DOHH2 (cell line): ENCODE results near the gene GASK1A.

Experiments
- EZH2phosphoT487 ChIP-seq: fragments of 200-600 bp; sonication (generic); IDR thresholded peaks from 2 replicates; pipeline ENCODE4 v1.6.1; 2017; ENCODE audit warnings: borderline replicate concordance, mild to moderate bottlenecking, antibody characterized with exemption, low read length, moderate library complexity, mixed read lengths
- TF ChIP-seq, protein P1 (sequence below): fragments of 200-600 bp; sonication (generic); IDR thresholded peaks from one replicate; pipeline ENCODE4 v1.5.1; 2014; ENCODE audit warnings: antibody characterized with exemption, mild to moderate bottlenecking, low read depth, low read length; ENCODE audit not compliant: poor library complexity, severe bottlenecking

DNA sequence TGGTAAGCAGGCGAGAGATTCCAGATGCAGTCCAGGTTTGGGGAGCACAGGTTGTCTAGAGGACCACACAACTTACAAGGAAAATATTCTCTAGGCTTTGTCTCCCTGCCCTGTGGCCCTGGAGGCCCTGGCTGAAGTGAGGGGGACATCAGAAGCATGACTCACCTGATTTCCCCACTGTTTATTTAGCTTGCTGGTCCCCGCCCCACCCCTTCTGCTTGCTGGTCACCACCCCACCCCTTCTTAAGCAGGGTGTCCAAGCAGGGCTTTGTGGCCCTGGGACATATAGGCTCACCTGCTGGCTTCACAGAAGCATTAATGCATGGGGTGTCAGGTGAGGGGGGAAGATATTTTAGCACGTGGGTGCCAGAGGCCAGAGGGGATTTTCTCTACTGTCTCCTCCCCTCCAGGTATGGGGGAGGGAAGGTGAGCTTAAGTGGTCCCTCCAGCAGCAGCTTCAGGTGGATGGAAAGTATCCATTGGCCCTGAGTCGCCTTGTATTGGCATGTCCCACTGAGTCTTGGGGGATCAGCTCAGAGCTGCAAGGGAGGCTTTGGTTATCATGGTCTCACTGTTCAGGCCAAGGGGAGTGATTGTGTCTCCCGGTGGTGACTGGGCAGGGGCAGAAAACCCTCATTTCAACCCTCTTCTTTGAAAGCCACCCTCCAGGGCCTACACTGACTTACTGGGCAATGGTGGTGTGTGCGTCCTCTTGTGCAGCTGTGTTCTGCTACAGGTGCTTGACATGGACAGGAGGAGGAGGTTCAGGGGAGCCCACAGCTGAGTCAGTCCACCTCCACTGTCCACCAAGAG, 49.8 kb downstream of the GASK1A start:
- TF ChIP-seq, protein P1, sequence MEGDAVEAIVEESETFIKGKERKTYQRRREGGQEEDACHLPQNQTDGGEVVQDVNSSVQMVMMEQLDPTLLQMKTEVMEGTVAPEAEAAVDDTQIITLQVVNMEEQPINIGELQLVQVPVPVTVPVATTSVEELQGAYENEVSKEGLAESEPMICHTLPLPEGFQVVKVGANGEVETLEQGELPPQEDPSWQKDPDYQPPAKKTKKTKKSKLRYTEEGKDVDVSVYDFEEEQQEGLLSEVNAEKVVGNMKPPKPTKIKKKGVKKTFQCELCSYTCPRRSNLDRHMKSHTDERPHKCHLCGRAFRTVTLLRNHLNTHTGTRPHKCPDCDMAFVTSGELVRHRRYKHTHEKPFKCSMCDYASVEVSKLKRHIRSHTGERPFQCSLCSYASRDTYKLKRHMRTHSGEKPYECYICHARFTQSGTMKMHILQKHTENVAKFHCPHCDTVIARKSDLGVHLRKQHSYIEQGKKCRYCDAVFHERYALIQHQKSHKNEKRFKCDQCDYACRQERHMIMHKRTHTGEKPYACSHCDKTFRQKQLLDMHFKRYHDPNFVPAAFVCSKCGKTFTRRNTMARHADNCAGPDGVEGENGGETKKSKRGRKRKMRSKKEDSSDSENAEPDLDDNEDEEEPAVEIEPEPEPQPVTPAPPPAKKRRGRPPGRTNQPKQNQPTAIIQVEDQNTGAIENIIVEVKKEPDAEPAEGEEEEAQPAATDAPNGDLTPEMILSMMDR = no peak
- TF ChIP-seq EZH2phosphoT487 = no peak
